ENCODE results near the gene TSPAN1. TPM values are rescaled to one million over a fixed set of nuclear protein-coding genes. Genes with fewer than 3 reads are reported as not detected.

Gene TSPAN1
- polyA plus RNA-seq, 3 donors: not detected

DNA sequence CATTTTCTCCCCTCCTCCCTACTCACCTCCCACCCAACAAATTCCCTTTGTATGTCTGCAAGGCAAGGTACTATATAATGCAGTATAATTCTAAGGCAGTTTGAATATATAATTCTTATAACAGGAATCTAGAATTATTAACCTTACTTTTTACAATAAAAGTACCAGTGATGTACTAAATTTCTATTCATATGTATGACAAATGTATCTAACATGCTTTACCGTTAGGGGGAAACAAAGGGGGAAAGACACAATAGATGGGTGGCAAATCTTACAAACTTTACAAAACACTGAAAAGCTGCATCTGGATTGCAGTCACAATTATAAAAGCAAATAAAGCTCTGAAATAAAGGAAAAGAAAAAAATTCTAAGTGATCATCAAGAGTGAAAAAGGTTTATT lies 44.8 kb upstream of the TSPAN1 start:
- H3K27me3 Mint-ChIP-seq (ENCODE audit: low read depth in 3 of 3): peaks cover 38 to 59% (median 49%) of the 10 kb centered on the region in 3 donors
- DNase-seq: no peak
- Histone ChIP-seq H3K4me1 (ENCODE audit: control insufficient read depth in 1 of 2, insufficient read depth in 2 of 2, low read length in 2 of 2) (peaks cover 22 to 29% of the 10 kb centered on the region in 2 donors), H3K27me3 (ENCODE audit: control insufficient read depth in 2 of 2, insufficient read depth in 2 of 2, low read length in 2 of 2) (peaks cover 39 to 59% of the 10 kb centered on the region in 2 donors), H4K20me1 (ENCODE audit: insufficient read depth, low read length) (no peaks in the 10 kb centered on the region), H3K4me2 (replicated peaks; ENCODE audit: extremely low read depth, low read length, poor library complexity, severe bottlenecking) (no peak overlapping the region), H2AFZ (ENCODE audit: insufficient read depth, low read depth, low read length, poor library complexity, severe bottlenecking) (no peak overlapping the region), H3K4me3 (replicated peaks in 1 of 3; ENCODE audit: low read depth in 2 of 3, low read length in 3 of 3) (no peak overlapping the region), H3K79me2 (ENCODE audit: insufficient read depth, low read length) (no peaks in the 10 kb centered on the region), H3K9ac (ENCODE audit: insufficient read depth, low read length, poor library complexity, severe bottlenecking) (no peak overlapping the region), H3K36me3 (replicated peaks in 1 of 2; ENCODE audit: control insufficient read depth in 1 of 2, insufficient read depth in 2 of 2, low read length in 2 of 2) (no peaks in the 10 kb centered on the region), H3K9me3 (replicated peaks in 1 of 2; ENCODE audit: control insufficient read depth in 1 of 2, insufficient read depth in 1 of 2, low read length in 2 of 2) (no peaks in the 10 kb centered on the region), H3K27ac (ENCODE audit: low read depth in 1 of 2, low read length in 2 of 2) (no peak overlapping the region)
- intact Hi-C loops (cut with micrococcal nuclease): loop anchor here in 1 of 2 donors (5.0 kb wide), 1 partner anchor 242 kb away; no protein-coding TSS in a partner anchor
- peaks cover 0 to 18% (median 10%) of the 10 kb centered on the region in 7 donors for H3K9me3 Mint-ChIP-seq
- no peak overlapping the region for H3K27ac Mint-ChIP-seq
- H3K4me3 Mint-ChIP-seq: peak overlapping the region in 1 of 2 donors; percentile 70
- TF ChIP-seq, protein P1, sequence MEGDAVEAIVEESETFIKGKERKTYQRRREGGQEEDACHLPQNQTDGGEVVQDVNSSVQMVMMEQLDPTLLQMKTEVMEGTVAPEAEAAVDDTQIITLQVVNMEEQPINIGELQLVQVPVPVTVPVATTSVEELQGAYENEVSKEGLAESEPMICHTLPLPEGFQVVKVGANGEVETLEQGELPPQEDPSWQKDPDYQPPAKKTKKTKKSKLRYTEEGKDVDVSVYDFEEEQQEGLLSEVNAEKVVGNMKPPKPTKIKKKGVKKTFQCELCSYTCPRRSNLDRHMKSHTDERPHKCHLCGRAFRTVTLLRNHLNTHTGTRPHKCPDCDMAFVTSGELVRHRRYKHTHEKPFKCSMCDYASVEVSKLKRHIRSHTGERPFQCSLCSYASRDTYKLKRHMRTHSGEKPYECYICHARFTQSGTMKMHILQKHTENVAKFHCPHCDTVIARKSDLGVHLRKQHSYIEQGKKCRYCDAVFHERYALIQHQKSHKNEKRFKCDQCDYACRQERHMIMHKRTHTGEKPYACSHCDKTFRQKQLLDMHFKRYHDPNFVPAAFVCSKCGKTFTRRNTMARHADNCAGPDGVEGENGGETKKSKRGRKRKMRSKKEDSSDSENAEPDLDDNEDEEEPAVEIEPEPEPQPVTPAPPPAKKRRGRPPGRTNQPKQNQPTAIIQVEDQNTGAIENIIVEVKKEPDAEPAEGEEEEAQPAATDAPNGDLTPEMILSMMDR (IDR thresholded peaks at IDR 0.05): no peak
- WGBS (ENCODE audit: insufficient coverage): no CpG with 5 or more reads among the region's 1 CpG
- H3K36me3 Mint-ChIP-seq: peaks cover 2 to 3% of the 10 kb centered on the region in 2 donors
- H3K4me1 Mint-ChIP-seq: peaks cover 31% of the 10 kb centered on the region

DNA sequence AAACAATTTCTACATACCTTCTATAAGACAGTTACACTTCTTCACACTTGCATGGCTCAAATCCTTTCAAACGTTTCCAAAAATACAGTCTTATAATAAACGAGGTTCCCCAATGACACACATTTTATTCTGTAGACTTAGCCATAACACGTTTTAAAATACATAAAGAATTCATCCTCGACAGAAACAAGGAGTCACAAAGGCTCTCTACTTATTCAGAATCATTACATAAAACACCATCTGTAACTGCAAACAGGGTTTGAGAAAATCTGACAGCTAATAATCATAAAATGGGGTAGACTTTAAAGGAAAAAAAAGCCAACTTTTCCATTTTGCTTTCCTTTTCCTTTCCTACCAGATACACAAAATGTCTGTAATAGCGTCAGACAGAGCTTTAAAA lies 44.3 kb upstream of the TSPAN1 start:
- Histone ChIP-seq H4K20me1 (ENCODE audit: insufficient read depth, low read length) (no peaks in the 10 kb centered on the region), H3K4me1 (ENCODE audit: control insufficient read depth in 1 of 2, insufficient read depth in 2 of 2, low read length in 2 of 2) (peaks cover 22 to 29% of the 10 kb centered on the region in 2 donors), H3K9ac (ENCODE audit: insufficient read depth, low read length, poor library complexity, severe bottlenecking) (no peak overlapping the region), H2AFZ (ENCODE audit: insufficient read depth, low read depth, low read length, poor library complexity, severe bottlenecking) (no peak overlapping the region), H3K9me3 (replicated peaks in 1 of 2; ENCODE audit: control insufficient read depth in 1 of 2, insufficient read depth in 1 of 2, low read length in 2 of 2) (no peaks in the 10 kb centered on the region), H3K4me2 (replicated peaks; ENCODE audit: extremely low read depth, low read length, poor library complexity, severe bottlenecking) (no peak overlapping the region), H3K27ac (ENCODE audit: low read depth in 1 of 2, low read length in 2 of 2) (no peak overlapping the region), H3K36me3 (replicated peaks in 1 of 2; ENCODE audit: control insufficient read depth in 1 of 2, insufficient read depth in 2 of 2, low read length in 2 of 2) (no peaks in the 10 kb centered on the region), H3K27me3 (ENCODE audit: control insufficient read depth in 2 of 2, insufficient read depth in 2 of 2, low read length in 2 of 2) (peaks cover 39 to 60% of the 10 kb centered on the region in 2 donors), H3K79me2 (ENCODE audit: insufficient read depth, low read length) (no peaks in the 10 kb centered on the region), H3K4me3 (replicated peaks in 1 of 3; ENCODE audit: low read depth in 2 of 3, low read length in 3 of 3) (no peak overlapping the region)
- intact Hi-C loops (cut with micrococcal nuclease): loop anchor here in 1 of 2 donors (5.0 kb wide), 1 partner anchor 242 kb away; no protein-coding TSS in a partner anchor
- peaks cover 41 to 59% (median 52%) of the 10 kb centered on the region in 3 donors for H3K27me3 Mint-ChIP-seq (ENCODE audit: low read depth in 3 of 3)
- TF ChIP-seq, protein P1 (IDR thresholded peaks at IDR 0.05): no peak
- DNase-seq: no peak
- no peak overlapping the region for H3K27ac Mint-ChIP-seq
- 18% methylated on average over 2 of the region's 5 CpGs for WGBS (ENCODE audit: insufficient coverage)
- peaks cover 2 to 3% of the 10 kb centered on the region in 2 donors for H3K36me3 Mint-ChIP-seq
- peak overlapping the region in 1 of 2 donors; percentile 70 for H3K4me3 Mint-ChIP-seq
- peaks cover 0 to 18% (median 10%) of the 10 kb centered on the region in 7 donors for H3K9me3 Mint-ChIP-seq
- peaks cover 31% of the 10 kb centered on the region for H3K4me1 Mint-ChIP-seq

Data from CD14-positive monocyte (primary cell).